ENCODE results near the gene CHL1.

Gene CHL1, protein sequence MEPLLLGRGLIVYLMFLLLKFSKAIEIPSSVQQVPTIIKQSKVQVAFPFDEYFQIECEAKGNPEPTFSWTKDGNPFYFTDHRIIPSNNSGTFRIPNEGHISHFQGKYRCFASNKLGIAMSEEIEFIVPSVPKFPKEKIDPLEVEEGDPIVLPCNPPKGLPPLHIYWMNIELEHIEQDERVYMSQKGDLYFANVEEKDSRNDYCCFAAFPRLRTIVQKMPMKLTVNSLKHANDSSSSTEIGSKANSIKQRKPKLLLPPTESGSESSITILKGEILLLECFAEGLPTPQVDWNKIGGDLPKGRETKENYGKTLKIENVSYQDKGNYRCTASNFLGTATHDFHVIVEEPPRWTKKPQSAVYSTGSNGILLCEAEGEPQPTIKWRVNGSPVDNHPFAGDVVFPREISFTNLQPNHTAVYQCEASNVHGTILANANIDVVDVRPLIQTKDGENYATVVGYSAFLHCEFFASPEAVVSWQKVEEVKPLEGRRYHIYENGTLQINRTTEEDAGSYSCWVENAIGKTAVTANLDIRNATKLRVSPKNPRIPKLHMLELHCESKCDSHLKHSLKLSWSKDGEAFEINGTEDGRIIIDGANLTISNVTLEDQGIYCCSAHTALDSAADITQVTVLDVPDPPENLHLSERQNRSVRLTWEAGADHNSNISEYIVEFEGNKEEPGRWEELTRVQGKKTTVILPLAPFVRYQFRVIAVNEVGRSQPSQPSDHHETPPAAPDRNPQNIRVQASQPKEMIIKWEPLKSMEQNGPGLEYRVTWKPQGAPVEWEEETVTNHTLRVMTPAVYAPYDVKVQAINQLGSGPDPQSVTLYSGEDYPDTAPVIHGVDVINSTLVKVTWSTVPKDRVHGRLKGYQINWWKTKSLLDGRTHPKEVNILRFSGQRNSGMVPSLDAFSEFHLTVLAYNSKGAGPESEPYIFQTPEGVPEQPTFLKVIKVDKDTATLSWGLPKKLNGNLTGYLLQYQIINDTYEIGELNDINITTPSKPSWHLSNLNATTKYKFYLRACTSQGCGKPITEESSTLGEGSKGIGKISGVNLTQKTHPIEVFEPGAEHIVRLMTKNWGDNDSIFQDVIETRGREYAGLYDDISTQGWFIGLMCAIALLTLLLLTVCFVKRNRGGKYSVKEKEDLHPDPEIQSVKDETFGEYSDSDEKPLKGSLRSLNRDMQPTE (N-terminal part only)

DNA sequence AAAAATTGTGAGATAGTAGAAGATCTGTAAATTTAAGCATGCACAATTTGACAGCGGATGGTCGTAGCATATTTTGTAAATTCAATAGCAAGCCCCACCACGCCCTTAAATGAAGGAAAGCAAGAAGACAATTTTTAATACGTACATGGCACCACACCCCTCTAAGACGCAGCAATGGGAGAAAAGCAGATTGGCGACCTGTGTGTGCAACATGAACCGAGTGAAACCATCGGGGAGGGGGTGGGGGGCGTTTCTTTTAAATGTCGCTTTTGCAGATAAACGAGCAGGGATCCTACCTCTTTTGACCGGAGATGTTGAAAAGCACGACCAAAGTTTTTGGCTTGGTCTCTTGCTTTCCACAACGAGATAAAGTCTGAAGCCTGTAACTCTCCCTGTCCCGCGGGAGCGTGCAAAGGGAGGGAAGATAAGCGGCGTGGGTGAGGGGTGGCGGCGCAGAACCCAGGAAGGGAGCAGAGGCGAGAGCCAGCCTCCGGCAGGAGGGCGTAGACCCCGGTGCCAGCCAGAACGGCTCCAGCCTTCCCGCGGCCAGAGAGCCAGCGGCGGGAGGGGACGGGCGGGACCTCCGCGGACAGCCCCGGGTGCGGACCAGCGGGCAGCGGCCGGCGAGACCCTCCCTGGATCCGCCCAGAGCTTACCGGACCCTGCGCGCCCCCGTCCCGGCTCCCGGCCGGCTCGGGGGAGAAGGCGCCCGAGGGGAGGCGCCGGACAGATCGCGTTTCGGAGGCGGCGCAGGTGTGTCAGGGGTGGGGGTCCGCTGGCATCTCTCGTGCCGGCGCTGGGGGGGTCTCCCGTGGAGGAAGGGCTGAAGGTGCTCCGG is at the start of gene CHL1:
CHL1 (plus strand) TSS at position 453 of the 838 bp plus-strand sequence. CDS start 123,014 bp downstream, outside the sequence.
- no peak for DNase-seq (ENCODE audit: low read depth in 1 of 2, low spot score in 1 of 2)

DNA sequence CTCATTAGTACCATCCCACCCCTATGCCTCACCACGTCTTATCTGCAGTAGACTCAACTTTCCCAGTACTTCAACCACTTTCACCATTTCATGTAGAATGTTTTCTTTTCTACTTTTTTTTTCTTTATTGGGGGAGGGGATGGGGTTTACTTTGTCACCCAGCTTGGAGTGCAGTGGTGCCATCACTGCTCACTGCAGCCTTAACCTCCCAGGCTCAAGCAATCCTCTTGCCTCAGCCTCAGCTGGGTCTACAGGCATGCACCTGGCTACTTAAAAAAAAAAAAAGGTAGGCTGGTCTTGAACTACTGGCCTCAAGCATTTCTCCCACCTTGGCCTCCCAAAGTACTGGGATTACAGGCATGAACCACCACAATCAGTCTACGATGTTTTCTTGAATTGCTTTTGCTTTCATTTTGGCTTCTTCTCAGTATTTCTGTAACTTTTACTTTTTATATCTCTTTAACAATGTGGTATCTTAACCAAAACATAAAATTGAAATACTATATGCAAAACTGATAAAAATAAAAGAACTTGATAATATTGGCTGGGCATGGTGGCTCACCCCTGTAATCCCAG is 44.9 kb upstream of the CHL1 start:
- DNase-seq (ENCODE audit: low read depth in 1 of 2, low spot score in 1 of 2), result no peak

DNA sequence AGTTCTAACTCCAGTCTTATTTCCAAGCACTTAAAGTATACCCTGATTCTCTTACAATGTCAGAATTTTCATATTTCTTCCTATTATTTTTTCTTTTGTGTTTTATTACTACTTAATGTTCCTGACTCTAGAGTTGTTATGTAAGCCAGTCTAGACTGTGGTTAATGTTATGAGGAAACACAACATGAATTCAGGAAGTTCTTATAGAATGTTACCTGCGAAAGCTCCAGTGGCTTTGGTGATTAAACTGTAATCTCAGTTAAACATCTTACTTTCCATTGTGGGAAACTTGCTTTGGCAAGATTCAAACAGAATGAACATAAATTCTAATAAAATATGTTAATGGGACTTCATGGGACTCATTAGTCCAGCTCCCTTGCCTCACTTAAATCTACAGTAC is 36.6 kb upstream of the CHL1 start:
- no peak for DNase-seq (ENCODE audit: low read depth in 1 of 2, low spot score in 1 of 2)

DNA sequence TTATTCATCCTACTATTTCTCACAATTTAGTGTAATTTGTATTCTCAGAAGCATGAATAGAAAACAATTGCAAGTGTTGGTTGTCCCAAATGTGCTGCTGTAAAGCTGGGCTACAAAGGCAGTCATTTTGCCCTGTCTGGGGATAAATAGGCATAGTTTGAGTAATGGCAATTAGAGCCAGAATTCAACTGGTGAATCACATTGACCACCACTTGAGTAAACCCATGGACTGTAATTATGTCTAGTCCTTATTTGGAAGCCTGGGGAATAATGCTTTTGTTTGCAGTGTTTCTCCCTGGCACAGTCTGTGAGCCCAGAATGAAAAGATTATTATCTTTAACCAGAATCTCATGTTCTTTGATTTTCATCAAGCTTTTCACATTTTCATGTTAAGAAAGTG is 30.5 kb upstream of the CHL1 start:
- no peak for DNase-seq (ENCODE audit: low read depth in 1 of 2, low spot score in 1 of 2)

DNA sequence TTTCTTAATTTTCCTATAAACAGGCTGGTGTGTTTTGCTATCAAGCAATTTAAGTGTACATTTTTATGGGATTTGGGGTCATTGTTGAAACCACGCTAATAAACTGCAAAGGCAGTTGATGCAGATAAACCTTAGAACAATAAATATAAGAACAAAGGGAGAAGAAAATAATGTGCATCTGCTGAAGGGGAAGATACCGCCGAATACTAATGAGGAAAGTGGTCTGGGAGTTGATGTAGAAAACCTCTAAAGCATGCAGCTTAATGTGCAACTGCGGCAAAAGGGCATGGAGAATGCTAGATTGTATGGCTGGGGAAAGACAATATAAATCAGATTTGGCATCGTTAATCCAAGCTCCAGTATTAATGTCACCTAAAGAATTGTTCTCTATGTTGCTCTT is 29.8 kb upstream of the CHL1 start:
- DNase-seq (ENCODE audit: low read depth in 1 of 2, low spot score in 1 of 2), result no peak

DNA sequence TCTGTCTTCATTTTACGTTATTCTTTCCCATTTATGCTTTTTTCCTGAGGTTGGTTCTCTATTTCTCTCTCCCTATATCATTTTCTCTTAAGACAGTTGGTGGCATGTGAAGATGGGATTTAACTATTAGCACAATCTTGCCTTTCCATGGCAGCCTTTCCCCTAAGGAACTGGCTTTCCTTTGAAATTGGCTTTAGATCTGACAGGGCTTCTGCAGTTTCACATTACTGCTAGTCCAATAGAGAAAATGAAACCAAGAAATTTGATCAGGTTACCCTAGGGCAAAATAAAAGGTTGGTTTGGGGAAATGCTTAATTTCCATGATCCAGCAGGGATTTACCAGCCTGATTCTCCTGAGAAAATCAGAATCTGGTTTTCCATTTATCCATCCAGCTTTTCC is 22.7 kb upstream of the CHL1 start:
- DNase-seq (ENCODE audit: low read depth in 1 of 2, low spot score in 1 of 2), result no peak

DNA sequence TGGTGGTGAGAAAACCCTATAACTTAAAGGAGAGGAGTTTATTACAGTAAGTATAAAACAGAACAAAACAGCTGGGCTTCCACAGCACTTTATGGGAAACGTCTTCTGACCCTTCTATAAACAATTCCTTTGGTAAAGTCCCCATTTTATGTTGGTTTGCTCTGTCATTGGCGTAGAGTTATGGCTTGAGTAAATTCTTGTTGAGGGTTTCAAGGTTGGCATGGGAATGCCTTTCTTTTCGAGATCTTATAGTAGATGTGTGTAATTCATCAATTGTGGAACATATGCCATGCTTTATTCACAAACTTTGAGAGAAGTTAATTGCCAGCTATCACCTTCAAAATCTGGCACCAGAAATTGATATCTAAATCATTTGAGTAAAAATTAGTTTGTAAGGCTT is 11.6 kb upstream of the CHL1 start:
- DNase-seq (ENCODE audit: low read depth in 1 of 2, low spot score in 1 of 2), result no peak

DNA sequence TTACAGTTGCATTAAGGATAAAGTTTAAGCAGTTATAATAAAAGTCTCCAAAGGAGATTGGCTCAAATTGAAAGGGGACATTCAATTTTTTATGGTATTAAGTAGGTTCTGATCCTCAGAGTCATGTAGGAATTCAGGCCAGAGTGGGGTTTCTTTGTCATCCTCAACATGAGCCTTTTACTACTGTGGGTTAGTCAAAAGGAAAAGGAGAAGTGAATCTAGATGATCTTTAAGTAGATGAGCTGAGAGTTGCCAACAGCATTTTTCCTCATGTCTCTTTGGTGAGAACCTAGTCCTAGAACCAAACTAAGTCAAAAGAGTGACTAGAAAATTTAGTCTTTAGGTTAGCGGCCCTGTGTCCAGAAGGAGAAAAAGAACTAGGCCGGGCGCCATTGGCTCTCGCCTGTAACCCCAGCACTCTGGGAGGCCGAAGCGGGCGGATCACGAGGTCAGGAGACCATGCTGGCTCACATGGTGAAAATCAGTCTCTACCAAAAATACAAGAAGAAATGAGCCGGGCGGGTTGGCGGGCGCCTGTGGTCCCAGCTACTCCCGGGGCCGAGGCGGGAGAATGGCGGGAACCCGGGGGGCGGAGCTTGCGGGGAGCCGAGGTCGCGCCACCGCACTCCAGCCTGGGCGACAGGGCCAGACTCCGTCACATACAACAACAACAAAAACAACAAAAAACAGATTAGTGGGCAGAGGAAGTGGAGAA is 4.2 kb upstream of the CHL1 start:
- DNase-seq (ENCODE audit: low read depth in 1 of 2, low spot score in 1 of 2), result no peak

DNA sequence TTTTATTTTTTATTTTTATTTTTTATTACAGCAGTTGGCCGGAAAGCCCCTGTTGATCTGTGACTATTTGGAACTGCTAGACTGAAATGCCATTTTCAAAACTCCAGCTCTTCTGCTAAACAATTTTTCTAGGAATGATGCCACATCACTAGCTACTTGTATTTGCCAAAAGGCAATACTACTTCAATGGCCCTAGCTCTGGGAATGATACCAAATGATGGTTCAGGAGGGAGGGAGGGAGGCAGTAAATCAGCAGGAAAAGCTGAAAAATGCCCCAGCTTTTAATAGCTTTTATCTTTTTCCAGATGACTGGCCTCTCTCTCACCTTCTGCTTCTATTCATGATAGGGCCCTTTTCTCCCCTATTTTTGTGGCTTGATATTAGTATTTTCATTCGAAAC is 2.6 kb upstream of the CHL1 start:
- DNase-seq (ENCODE audit: low read depth in 1 of 2, low spot score in 1 of 2), result no peak

DNA sequence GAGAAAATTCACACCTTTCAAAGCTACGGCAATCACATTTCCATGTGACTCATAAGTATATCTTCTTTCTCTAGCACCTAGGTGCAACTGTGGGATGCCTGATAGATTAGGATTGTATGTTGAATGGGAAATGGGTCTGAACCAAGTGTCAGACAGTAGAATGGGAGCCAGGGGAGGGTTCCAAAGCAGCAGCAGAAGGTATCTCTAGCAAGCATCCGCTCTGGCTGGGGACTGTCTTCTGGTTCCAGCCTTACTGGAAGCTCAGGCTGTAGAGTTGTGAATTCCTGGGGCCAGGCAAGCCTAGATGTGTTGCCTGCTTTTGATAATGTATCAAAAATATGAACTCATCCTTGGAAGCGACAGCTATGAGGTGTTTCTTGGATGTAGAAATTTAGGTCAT is 2.1 kb upstream of the CHL1 start:
- DNase-seq (ENCODE audit: low read depth in 1 of 2, low spot score in 1 of 2), result no peak

DNA sequence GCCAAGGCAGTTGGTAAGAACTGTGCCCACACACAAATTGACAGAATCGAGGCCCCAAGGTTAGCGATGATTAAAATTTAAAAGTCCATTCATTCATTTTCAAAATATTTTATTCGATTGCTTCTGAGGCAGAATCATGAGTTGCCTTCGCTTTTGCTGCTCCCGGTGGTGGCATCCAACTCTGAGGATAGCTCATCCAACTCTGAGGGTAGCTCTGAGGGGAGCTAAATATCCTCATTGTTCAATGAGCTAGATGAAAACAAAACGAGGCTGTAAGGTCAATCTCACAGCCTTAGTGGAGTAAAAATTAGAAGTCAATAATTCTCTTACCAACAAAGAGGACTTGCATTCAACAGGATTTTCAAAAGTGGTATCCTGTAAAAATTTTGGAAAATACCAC is 897 bp upstream of the CHL1 start:
- no peak for DNase-seq (ENCODE audit: low read depth in 1 of 2, low spot score in 1 of 2)

DNA sequence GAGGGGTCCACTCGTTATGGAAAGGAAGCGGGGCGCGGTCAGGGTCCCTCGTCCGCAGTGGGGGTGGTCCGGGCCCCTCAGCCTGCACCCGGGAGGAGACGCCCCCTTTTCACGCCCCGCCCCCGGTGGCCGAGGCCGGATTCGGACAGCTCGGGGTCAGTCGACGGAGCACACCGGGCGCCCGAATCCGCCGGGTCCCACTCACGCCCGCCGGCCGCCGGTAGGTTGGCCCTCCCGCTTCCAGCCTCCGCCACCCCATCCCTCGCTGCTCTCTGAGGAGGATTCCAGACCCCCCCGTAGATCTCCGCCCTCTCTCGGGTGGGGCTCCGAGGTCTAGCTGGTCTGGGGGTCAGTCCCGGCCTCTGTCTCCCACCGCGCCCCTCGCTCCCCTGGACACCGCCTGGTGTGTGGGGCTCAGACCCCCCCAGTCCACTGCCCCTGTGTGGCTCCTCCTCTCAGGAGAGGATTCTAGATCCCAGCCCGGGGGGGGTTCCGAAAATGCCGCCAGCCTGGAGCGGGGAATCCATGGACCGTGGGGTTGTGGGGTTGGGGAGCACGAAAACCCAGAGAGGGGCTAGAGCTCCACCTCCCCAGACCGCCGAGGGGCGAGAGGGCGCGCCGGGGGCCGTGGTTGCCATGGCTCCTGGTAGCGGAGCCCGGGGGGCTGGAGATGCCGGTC is 725 bp downstream of the CHL1 start:
- DNase-seq (ENCODE audit: low read depth in 1 of 2, low spot score in 1 of 2), result no peak

DNA sequence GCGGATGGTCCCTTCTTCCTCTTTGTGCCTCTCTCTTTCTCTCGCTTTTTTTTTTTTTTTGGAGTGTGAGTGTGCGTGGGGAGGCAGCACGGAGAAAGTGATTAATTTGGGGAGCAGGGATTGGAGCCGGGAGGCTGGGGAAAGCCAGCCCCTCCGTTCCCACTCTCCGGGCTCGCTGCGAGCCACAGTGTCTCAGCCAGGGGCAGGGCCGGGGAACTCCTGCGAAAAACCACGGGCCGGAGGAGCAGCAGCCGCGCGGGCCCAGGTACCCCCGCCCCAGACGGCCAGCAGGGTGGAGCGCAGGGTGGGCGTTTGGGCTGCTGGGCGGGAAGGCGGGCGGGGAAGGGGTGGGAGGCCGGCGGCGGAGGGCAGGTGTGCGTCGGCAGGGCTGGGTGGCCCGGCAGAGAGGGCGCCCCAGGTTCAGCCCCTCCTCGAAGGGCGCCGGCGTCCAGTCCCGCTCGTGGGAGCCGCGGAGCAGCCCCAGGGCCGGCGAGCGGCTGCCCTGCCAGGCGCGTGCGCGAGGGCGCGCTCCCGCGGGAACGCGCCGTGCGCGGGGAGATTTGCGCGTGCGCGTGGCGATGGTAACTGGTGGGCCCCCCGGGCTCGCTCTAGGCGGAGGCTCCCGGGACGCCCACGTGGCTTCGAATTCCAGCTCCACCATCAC is 1.4 kb downstream of the CHL1 start:
- DNase-seq (ENCODE audit: low read depth in 1 of 2, low spot score in 1 of 2), result no peak

DNA sequence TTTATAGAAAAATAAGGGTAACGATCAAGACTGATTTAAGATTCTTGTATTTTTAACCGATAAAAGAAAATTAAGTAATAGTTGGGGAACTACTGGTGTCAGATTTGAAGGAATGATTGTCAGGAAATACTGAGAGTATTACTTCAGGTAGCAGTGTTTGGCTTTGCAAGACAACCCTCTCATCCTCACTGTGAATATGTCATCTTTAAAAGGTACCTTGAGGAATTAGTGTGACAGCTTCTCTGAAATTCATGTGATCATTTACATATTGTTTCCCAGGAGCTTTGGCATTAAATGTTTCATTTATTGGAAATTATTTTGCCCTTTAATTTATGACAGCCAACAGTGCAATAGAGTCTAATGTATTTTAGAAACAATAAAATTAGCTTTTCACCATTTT is 3.3 kb downstream of the CHL1 start:
- DNase-seq (ENCODE audit: low read depth in 1 of 2, low spot score in 1 of 2), result no peak

DNA sequence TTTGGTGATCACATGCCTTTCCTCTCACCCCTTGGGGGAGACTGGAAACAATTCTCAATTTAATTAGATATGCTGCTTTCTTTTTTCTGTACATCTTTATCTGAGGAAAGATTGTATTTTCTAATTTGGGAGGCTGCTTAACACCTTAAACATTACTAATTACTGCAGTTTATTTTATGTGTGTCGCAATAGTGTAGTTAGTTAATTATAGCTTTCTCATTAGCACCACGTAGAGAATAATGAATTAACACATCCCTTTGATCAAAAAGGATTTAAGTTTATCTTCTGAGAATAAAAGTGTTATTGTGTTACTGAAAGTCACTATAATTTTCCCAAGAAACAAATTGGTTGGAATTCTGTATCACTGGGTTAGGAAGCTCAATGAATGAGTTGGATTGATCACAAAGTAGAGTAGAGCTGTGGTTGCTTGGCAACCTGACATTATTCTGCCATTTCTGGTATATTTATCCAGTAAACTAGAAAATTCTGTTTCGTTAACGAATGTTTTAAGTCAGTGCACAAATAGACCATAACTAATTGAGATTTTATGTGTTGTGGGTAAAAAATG is 4.3 kb downstream of the CHL1 start:
- DNase-seq (ENCODE audit: low read depth in 1 of 2, low spot score in 1 of 2), result no peak

DNA sequence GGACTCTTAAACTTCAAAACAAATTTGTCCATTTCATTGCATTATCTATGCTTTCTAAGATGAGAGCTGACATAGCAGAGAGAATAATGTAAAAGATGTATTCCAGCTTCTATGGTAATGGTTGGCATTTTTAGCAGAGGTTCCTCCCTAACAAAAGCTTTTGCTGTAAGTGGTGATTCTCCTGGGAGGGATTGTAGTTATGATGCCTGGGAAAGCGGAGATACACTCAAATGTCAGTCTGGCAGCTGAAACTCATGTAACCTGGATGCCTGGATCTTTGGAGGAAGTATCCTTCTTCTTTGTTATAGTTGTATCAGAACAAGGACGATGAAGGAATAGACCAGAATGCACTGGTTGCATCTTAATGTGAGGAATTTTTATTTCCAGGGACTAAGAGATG is 7.5 kb downstream of the CHL1 start:
- DNase-seq (ENCODE audit: low read depth in 1 of 2, low spot score in 1 of 2), result no peak

DNA sequence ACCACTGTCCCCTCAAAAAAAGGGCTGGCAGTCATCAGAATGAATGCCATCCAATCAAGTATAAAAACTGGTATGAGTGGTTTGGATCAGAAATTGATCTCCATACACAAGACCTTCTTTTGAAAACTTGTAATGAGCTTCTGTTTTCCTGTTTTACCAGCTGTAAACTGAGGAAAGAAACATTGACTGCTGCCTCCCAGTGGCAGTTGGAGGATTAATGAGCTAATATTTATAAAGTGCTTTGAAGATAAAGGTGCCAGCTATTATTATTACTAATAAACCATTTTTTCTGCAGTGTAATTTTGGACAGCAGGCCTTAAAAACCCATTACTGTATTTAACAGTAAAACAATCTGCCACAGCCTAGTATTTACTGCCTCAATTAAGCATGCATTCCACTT is 11.4 kb downstream of the CHL1 start:
- DNase-seq (ENCODE audit: low read depth in 1 of 2, low spot score in 1 of 2), result no peak

DNA sequence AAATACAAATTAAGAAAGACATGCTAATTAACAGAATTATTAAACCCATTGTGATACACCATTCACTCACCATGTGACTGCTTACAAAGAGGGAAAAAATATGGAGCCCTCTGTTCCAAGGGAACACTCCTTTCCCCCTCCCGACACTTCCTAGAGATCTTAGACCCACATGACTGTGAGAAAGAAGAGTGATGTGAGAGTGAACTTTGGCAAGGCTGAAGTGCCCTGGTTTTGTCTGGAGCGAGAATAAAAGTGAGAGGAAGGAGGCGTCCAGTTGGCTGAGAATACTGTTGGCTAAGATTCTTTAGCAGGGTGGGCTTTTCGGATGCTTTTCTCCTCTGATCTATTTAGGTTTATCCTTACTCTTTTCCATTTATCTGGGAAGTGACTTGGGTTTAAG is 14.1 kb downstream of the CHL1 start:
- DNase-seq (ENCODE audit: low read depth in 1 of 2, low spot score in 1 of 2), result no peak

Measured in stimulated activated CD4-positive, alpha-beta T cell treated with anti-CD3 and anti-CD28 coated beads, Interleukin-15, amount 100 ng/mL, for 1 hour (primary cell).